ENCODE data around the gene MPP7. TPM values are rescaled to one million over a fixed set of nuclear protein-coding genes. Genes with fewer than 3 reads are reported as not detected.

Gene MPP7
- total and polyA plus RNA-seq, 2 of the 8 experiments (the other 6 are each of a cell fraction or from before 2014, with no cell fraction given) = 1.9 to 9.3 TPM

DNA sequence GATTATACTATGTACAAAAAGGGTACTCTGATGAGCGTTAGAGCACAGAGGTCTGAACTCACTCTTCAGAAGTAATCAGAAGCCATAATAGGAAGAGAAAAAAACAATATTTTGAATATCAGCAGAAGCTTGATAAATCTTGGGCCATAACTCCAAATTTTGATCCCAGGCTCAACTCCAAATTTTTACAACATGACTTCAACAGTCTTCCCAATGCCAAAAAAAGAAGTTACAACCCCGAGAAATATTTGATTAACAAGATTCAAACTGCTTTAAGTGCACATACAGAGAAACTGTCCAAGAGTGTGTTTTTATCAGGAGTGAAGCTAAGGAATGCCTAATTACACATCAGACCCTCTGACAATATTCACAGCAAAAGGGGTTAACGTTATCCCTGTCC lies 7.5 kb downstream of the MPP7 start:
- WGBS, 2 experiments (ENCODE audit: extremely low coverage in 1 of 2, insufficient coverage in 1 of 2, insufficient read length in 1 of 2, insufficient replicate concordance in 2 of 2, low coverage in 1 of 2, low lambda C conversion rate in 2 of 2, missing lambda C conversion rate in 1 of 2) = 80% methylated on average over 3 of the region's 3 CpGs; no CpG with 5 or more reads in 1 of the 2 experiments
- Histone ChIP-seq H2BK12ac (ENCODE audit: low read depth, low read length) (no peak overlapping the region), H2BK20ac (ENCODE audit: low read length) (no peak overlapping the region), H2BK5ac (ENCODE audit: low read depth, low read length) (no peak overlapping the region), H3K56ac (replicated peaks; ENCODE audit: insufficient read length, low read depth, low read length) (no peak overlapping the region), H3K14ac (ENCODE audit: insufficient read length) (no peak overlapping the region), H4K91ac (replicated peaks; ENCODE audit: insufficient read length, low read length) (no peak overlapping the region), H2BK15ac (ENCODE audit: low read length) (no peak overlapping the region), H3K9ac (replicated peaks in 1 of 4; ENCODE audit: extremely low read depth in 1 of 4, low read depth in 3 of 4, low read length in 3 of 4) (no peak overlapping the region), H3K4ac (replicated peaks; ENCODE audit: insufficient read length, low read depth, low read length) (no peak overlapping the region), H3K4me3 (ENCODE audit: extremely low read depth in 1 of 4, insufficient read depth in 2 of 4, low read depth in 3 of 4, low read length in 4 of 4) (no peak overlapping the region), H4K20me1 (replicated peaks in 1 of 2; ENCODE audit: control insufficient read depth in 1 of 2, insufficient read depth in 2 of 2, low read length in 2 of 2) (no peaks in the 10 kb centered on the region), H3K23ac (ENCODE audit: insufficient read length) (no peak overlapping the region), H3K23me2 (ENCODE audit: low read depth, low read length) (no peaks in the 10 kb centered on the region), H4K5ac (ENCODE audit: insufficient read length, low read depth, low read length) (no peak overlapping the region), H3K4me1 (replicated peaks in 1 of 4; ENCODE audit: control insufficient read depth in 3 of 4, insufficient read depth in 4 of 4, low read length in 3 of 4) (peaks cover 0 to 5% (median 1%) of the 10 kb centered on the region in 4 experiments; a peak in 2 of 7 replicates), H2BK120ac (replicated peaks; ENCODE audit: low read depth, low read length) (no peak overlapping the region), H3K79me1 (ENCODE audit: low read depth, low read length) (no peaks in the 10 kb centered on the region), H2AK5ac (ENCODE audit: low read depth, low read length) (no peak overlapping the region), H4K8ac (ENCODE audit: extremely low read depth, insufficient read depth, low read length) (no peak overlapping the region), H2AFZ (ENCODE audit: low read length) (no peak overlapping the region), H3K9me3 (ENCODE audit: insufficient read depth in 2 of 2, low read depth in 1 of 2, low read length in 1 of 2) (no peaks in the 10 kb centered on the region), H3K18ac (ENCODE audit: extremely low read depth, low read length) (no peak overlapping the region), H3K79me2 (ENCODE audit: control insufficient read depth in 1 of 2, insufficient read depth in 2 of 2, low read length in 2 of 2) (no peaks in the 10 kb centered on the region), H3K27ac (ENCODE audit: low read depth, low read length) (no peak overlapping the region), H3K36me3 (ENCODE audit: control insufficient read depth in 2 of 4, insufficient read depth in 4 of 4, low read length in 3 of 4) (no peaks in the 10 kb centered on the region), H3K4me2 (ENCODE audit: insufficient read depth in 1 of 2, low read depth in 2 of 2, low read length in 2 of 2) (no peak overlapping the region), H3K27me3 (replicated peaks in 1 of 4; ENCODE audit: control insufficient read depth in 3 of 4, extremely low read depth in 1 of 4, insufficient read depth in 3 of 4, low read length in 3 of 4) (no peaks in the 10 kb centered on the region)
- TF ChIP-seq JUND (IDR thresholded peaks at IDR 0.05; ENCODE audit: low read length) = no peak
- CTCF ChIA-PET (ENCODE audit: partially characterized antibody) = interaction anchor here (1.0 to 2.4 kb wide), 2 partner anchors 10 to 87 kb away, joined by 3 to 6 read pairs; no protein-coding TSS in a partner anchor
- POLR2A ChIA-PET (ENCODE audit: partially characterized antibody) = no interaction called here
- no peak for DNase-seq (ENCODE audit: low read depth in 1 of 2, low spot score in 2 of 2)
- FAIRE-seq = no peak

All from H1 (cell line).